GM10248 (cell line): Measurements from ENCODE around the gene TGFBR3L.

Experiments used
- CTCF ChIA-PET: fragments of 300-600 bp; sonication (Branson Sonifier 250); formaldehyde crosslinking; extraction: SDS; loops from one replicate; lab custom pipeline; 2021; ENCODE audit warnings: antibody characterized with exemption; lab: Yijun Ruan, JAX
- POLR2A ChIA-PET: fragments of 350-650 bp; sonication (Branson Sonifier 250); formaldehyde crosslinking; extraction: SDS; loops from one replicate; lab custom pipeline; 2020; ENCODE audit warnings: antibody characterized with exemption; lab: Yijun Ruan, JAX
- DNase-seq: peaks from one replicate; pipeline ENCODE4 v3.0.0; 2012; ENCODE audit errors: extremely low spot score
- CTCF ChIP-seq: IDR thresholded peaks from 2 replicates; pipeline ENCODE4 v1.5.1; 2012; ENCODE audit warnings: mild to moderate bottlenecking, low read depth; ENCODE audit errors: extremely low read depth, missing control alignments, control extremely low read depth

The TGFBR3L gene

GRCh38 chr19:7881910-7882309, 32.7 kb upstream of the TGFBR3L start:
- CTCF ChIA-PET = interaction anchor here (0.8 to 5.3 kb wide), 6 partner anchors 10 to 313 kb away, joined by 3 to 25 read pairs (median 4); no protein-coding TSS in a partner anchor
- no peak for DNase-seq
- no peak for TF ChIP-seq CTCF
- POLR2A ChIA-PET = no interaction called here

GRCh38 chr19:7883105-7883504, 31.5 kb upstream of the TGFBR3L start:
- TF ChIP-seq CTCF = no peak
- CTCF ChIA-PET = interaction anchor here (5.3 kb wide), 1 partner anchor 14 kb away, joined by 25 read pairs; no protein-coding TSS in a partner anchor
- POLR2A ChIA-PET = interaction anchor here (0.7 kb wide), 1 partner anchor 14 kb away, joined by 7 read pairs; no protein-coding TSS in a partner anchor
- no peak for DNase-seq

- ChIA-PET CTCF (interaction anchor here (5.3 kb wide), 1 partner anchor 15 kb away, joined by 25 read pairs; no protein-coding TSS in a partner anchor), POLR2A (interaction anchor here (0.7 kb wide), 1 partner anchor 15 kb away, joined by 7 read pairs; no protein-coding TSS in a partner anchor)
- no peak for TF ChIP-seq CTCF
- no peak for DNase-seq
Measured at GRCh38 chr19:7883796-7884570, 30.6 kb upstream of the TGFBR3L start.

- TF ChIP-seq CTCF = no peak
- CTCF ChIA-PET = interaction anchor here (1.2 to 5.3 kb wide), 4 partner anchors 17 to 317 kb away, joined by 3 to 25 read pairs (median 4); partner anchors contain the start of gene MAP2K7
- POLR2A ChIA-PET = no interaction called here
- no peak for DNase-seq
Measured at GRCh38 chr19:7885818-7886217, 28.8 kb upstream of the TGFBR3L start.

- POLR2A ChIA-PET = no interaction called here
- TF ChIP-seq CTCF = no peak
- no peak for DNase-seq
Measured at GRCh38 chr19:7887408-7888144, 27.1 kb upstream of the TGFBR3L start.

GRCh38 chr19:7888145-7888825, 26.3 kb upstream of the TGFBR3L start, which contains the start of gene LRRC8E:
Gene LRRC8E (plus strand): TSS chr19:7888510. CDS start chr19:7895604, 7,094 bp downstream.
- no peak for TF ChIP-seq CTCF
- ChIA-PET POLR2A (no interaction called here), CTCF (interaction anchor here (1.6 kb wide), 1 partner anchor 11 kb away, joined by 5 read pairs; no protein-coding TSS in a partner anchor)
- no peak for DNase-seq

More at GRCh38 chr19:7887408-7888144, 27.1 kb upstream of the TGFBR3L start:
- CTCF ChIA-PET = interaction anchor here (5.3 kb wide), 1 partner anchor 19 kb away, joined by 25 read pairs; no protein-coding TSS in a partner anchor
